ENCODE measurements around the gene OR6A2. TPM values are rescaled to one million over a fixed set of nuclear protein-coding genes. Genes with fewer than 3 reads are reported as not detected.

OR6A2 gene
- total and polyA plus RNA-seq, 9 of the 15 experiments (the other 6 are each of a cell fraction or from before 2014, with no cell fraction given), result 0.04 to 0.69 (median 0.35) TPM; not detected in 2

DNA sequence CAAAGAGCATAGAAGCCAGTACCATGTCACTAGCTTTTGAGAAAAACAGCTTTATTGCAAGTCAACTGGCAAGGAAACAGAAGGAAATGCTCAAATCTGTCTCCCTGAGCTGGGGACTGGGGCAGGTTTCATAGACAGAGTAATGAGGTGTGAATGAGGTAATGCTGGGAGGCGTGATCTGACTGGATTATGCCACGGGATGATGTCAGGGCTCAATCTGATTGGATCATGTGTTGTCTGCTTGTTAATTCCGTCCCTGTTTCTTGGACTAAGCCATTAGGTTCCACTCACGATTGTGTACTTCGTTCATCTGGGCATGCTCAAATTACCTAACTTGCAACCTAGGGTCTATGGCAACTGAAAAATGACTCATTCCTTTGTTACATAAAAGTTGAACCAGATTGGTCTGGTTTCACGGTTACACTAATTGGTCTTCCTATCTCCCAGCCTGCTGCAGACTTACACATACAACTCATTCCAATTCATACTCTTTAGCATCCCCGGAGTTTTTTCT, 25.8 kb upstream of the OR6A2 start (continued):
- TF ChIP-seq, protein P1, sequence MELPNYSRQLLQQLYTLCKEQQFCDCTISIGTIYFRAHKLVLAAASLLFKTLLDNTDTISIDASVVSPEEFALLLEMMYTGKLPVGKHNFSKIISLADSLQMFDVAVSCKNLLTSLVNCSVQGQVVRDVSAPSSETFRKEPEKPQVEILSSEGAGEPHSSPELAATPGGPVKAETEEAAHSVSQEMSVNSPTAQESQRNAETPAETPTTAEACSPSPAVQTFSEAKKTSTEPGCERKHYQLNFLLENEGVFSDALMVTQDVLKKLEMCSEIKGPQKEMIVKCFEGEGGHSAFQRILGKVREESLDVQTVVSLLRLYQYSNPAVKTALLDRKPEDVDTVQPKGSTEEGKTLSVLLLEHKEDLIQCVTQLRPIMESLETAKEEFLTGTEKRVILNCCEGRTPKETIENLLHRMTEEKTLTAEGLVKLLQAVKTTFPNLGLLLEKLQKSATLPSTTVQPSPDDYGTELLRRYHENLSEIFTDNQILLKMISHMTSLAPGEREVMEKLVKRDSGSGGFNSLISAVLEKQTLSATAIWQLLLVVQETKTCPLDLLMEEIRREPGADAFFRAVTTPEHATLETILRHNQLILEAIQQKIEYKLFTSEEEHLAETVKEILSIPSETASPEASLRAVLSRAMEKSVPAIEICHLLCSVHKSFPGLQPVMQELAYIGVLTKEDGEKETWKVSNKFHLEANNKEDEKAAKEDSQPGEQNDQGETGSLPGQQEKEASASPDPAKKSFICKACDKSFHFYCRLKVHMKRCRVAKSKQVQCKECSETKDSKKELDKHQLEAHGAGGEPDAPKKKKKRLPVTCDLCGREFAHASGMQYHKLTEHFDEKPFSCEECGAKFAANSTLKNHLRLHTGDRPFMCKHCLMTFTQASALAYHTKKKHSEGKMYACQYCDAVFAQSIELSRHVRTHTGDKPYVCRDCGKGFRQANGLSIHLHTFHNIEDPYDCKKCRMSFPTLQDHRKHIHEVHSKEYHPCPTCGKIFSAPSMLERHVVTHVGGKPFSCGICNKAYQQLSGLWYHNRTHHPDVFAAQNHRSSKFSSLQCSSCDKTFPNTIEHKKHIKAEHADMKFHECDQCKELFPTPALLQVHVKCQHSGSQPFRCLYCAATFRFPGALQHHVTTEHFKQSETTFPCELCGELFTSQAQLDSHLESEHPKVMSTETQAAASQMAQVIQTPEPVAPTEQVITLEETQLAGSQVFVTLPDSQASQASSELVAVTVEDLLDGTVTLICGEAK (IDR thresholded peaks at IDR 0.05), result peak; percentile 56; the same call in 1 of the 2 replicates
- TF ChIP-seq, protein P1 (CRISPR knock-in tag; IDR thresholded peaks at IDR 0.05), result no peak
- TF ChIP-seq LARP7 (IDR thresholded peaks at IDR 0.05) (no peak), FOSL1 (tag; conservative IDR thresholded peaks at IDR 0.05) (peak; percentile 69), TEAD4 (IDR thresholded peaks at IDR 0.05; ENCODE audit: low read length) (0 out of 2 replicates have a peak, but pooled peaks have one; percentile 6), TEAD4 (CRISPR knock-in tag; IDR thresholded peaks at IDR 0.05; ENCODE audit: borderline replicate concordance) (no peak), CREB1 (IDR thresholded peaks at IDR 0.05) (no peak), CREB1 (CRISPR knock-in tag; IDR thresholded peaks at IDR 0.05) (0 out of 2 replicates have a peak, but pooled peaks have one; percentile 32), ZNF316 (IDR thresholded peaks at IDR 0.05) (no peak), HNRNPLL (IDR thresholded peaks at IDR 0.05; ENCODE audit: low read depth, low read length, poor library complexity, severe bottlenecking) (no peak), CBFB (CRISPR knock-in tag; IDR thresholded peaks at IDR 0.05) (no peak), CTBP1 (IDR thresholded peaks at IDR 0.05; ENCODE audit: borderline replicate concordance) (peak; percentile 23; the same call in 1 of the 2 replicates), TRIM24 (IDR thresholded peaks at IDR 0.05) (peak in 1 of 2 experiments; percentile 48; a peak in 1 of 4 replicates), ATF1 (CRISPR knock-in tag; IDR thresholded peaks at IDR 0.05) (no peak), ATF1 (tag; IDR thresholded peaks at IDR 0.05) (peak; percentile 72), L3MBTL2 (IDR thresholded peaks at IDR 0.05) (peak; percentile 80), C11orf30 (IDR thresholded peaks at IDR 0.05; ENCODE audit: low read depth) (peak; percentile 11; the same call in 1 of the 2 replicates)
- TF ChIP-seq, protein P2, sequence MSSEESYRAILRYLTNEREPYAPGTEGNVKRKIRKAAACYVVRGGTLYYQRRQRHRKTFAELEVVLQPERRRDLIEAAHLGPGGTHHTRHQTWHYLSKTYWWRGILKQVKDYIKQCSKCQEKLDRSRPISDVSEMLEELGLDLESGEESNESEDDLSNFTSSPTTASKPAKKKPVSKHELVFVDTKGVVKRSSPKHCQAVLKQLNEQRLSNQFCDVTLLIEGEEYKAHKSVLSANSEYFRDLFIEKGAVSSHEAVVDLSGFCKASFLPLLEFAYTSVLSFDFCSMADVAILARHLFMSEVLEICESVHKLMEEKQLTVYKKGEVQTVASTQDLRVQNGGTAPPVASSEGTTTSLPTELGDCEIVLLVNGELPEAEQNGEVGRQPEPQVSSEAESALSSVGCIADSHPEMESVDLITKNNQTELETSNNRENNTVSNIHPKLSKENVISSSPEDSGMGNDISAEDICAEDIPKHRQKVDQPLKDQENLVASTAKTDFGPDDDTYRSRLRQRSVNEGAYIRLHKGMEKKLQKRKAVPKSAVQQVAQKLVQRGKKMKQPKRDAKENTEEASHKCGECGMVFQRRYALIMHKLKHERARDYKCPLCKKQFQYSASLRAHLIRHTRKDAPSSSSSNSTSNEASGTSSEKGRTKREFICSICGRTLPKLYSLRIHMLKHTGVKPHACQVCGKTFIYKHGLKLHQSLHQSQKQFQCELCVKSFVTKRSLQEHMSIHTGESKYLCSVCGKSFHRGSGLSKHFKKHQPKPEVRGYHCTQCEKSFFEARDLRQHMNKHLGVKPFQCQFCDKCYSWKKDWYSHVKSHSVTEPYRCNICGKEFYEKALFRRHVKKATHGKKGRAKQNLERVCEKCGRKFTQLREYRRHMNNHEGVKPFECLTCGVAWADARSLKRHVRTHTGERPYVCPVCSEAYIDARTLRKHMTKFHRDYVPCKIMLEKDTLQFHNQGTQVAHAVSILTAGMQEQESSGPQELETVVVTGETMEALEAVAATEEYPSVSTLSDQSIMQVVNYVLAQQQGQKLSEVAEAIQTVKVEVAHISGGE (CRISPR knock-in tag; IDR thresholded peaks at IDR 0.05), result peak in 1 of 3 experiments; percentile 96; a peak in 2 of 6 replicates
